Activated CD8-positive, alpha-beta memory T cell treated with anti-CD3 and anti-CD28 coated beads, Interleukin-2, amount 50 U/mL, for 1 hour (primary cell): ENCODE results near the gene ODAD3.
"Not testable (repeated sequence)": the region's sequence is repeated elsewhere in the genome, so short reads cannot be mapped to it uniquely, and the experiment has no call there.

Source experiments
- DNase-seq: peaks from one replicate; pipeline ENCODE4 v3.0.0-alpha.2; 2020; ENCODE audit errors: extremely low read depth

ODAD3 gene

GRCh38 chr19:11437955-11438354 is 3.0 kb upstream of the ODAD3 start:
- no peak for DNase-seq

- no peak for DNase-seq
These were observed 952 bp upstream of the ODAD3 start for GRCh38 chr19:11435833-11436313.

GRCh38 chr19:11434703-11435056 is 241 bp downstream of the ODAD3 start:
- DNase-seq = no peak

GRCh38 chr19:11433526-11433925 is 1.4 kb downstream of the ODAD3 start:
- DNase-seq = not testable (repeated sequence)

GRCh38 chr19:11426656-11427055 is 8.3 kb downstream of the ODAD3 start:
- no peak for DNase-seq

- no peak for DNase-seq
These were observed 9.0 kb downstream of the ODAD3 start for GRCh38 chr19:11425719-11426457.

GRCh38 chr19:11423791-11424181 is 11.1 kb downstream of the ODAD3 start:
- DNase-seq = no peak

GRCh38 chr19:11423164-11423790 is 11.6 kb downstream of the ODAD3 start:
- DNase-seq = no peak

GRCh38 chr19:11422163-11423065 is 12.5 kb downstream of the ODAD3 start:
- no peak for DNase-seq

- no peak for DNase-seq
These were observed 13.4 kb downstream of the ODAD3 start for GRCh38 chr19:11421371-11422098.

- DNase-seq = no peak
These were observed 14.2 kb downstream of the ODAD3 start for GRCh38 chr19:11420429-11421370.

GRCh38 chr19:11418549-11419506 is 16.1 kb downstream of the ODAD3 start, which contains the start of gene RGL3:
TSS of gene RGL3 (minus strand) at chr19:11419314. CDS start at chr19:11419278, 36 bp downstream.
- no peak for DNase-seq

GRCh38 chr19:11418094-11418548 is 16.8 kb downstream of the ODAD3 start:
- no peak for DNase-seq

GRCh38 chr19:11416346-11417052 is 18.4 kb downstream of the ODAD3 start:
- DNase-seq = no peak

GRCh38 chr19:11414544-11414943 is 20.4 kb downstream of the ODAD3 start:
- DNase-seq = no peak

GRCh38 chr19:11410682-11411081 is 24.2 kb downstream of the ODAD3 start:
- DNase-seq = no peak

- no peak for DNase-seq
These were observed 26.3 kb downstream of the ODAD3 start for GRCh38 chr19:11408591-11408990.

GRCh38 chr19:11406703-11407236 is 28.2 kb downstream of the ODAD3 start:
- DNase-seq = not testable (repeated sequence)
